ENCODE results near the gene TRPM8.

Gene TRPM8

DNA sequence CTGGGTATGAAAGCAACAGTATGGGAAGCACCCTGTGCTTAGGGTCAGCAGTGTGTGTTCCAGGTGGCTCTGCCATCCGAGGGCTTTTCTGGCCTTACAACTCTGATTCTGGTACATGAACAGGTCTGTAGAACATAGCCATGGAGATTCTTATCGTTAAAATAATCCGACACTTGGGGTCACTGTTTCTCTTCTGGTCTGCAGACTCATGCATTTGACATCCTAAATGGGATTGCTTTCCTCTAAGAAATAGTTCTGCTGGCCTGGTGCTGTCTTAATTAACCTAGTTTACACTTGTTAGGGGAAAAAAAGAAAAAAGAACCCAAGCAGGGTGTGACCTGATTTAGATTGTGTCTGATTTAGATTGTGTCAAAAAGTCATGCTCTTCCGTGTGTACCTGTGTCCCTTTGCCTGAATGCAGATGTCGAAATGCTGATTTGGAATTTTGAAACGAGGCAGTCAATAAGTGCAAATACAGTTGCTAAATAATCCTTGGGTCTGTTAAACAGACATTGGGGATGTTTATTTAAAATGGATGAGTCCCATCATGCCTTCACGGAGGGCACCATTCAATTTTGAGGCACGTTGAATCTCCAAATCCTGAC lies 59.6 kb downstream of the TRPM8 start:
- peak; percentile 10 for DNase-seq

DNA sequence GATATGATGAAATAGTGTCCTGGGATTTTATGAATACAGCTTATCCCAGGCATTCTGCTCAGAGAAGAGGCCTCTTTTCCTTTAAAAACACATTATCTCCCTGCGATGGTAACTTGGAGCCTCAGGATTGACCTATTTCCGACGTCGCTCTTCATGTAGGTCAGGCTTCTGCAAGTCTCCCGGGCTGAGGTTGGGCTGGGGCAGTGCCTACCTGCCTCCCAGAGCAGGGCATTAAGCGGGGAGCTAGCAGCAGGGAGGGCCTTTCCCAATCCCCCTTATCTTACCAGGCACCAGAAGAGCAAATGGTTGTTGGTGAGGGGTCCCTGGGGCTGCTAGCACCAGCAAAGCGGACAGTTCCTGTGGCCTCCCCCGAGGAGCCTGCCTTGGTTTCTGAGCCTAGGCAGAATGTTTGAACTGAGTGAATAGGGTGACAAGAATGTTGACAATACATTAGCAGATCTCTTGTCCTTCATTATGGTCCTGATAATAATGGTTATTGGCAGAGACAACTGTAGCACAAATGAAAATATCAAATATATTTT lies 60.2 kb downstream of the TRPM8 start:
- no peak for DNase-seq

DNA sequence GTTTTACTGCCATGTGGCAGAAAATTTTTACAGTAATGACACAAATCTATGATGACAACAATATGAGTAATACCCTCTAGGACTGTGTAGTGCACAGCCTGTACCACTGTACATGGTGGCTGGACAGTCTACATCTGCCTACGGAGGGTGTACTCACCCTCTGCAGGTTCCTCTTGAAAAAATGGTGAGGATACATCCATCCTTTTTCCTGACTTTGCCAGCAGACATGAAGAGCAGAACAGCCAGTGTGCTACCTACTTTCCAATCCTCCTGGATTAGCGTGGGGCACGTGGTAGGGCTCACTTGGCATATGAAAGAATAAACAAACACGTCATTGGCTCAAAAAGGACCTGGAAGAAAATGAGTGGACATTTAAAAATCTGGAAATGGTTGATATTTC lies 62.6 kb downstream of the TRPM8 start:
- no peak for DNase-seq

DNA sequence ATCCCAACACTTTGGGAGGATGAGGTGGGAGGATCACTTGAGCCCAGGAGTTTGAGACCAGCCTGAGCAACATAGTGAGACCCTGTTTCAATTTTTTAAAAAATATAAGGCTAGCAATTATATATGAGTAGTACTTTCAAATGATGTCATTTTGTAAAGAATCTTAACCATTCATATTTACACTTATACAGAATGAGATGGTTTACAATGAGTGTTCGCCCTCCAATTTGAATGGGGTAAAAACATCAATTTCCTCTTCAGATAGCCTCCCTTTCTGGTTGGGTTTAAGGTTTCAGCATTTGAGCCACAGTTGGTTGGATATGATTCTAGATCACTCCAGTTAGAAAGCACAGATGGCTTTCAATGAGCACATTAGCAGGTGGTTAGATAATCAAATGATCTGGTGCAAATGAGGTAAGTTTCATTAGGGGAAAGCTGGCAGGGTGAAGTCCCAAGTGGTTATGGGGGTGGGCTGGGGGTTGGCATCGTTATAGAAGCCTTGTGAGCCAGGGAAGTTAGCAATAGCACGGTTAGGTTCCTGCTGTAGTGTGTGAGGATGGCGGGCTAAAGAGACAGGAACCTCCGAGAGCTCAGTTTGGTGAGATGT lies 63.9 kb downstream of the TRPM8 start:
- DNase-seq, result peak; percentile 88

GRCh38 chr2:233981574-233982420 lies 64.6 kb downstream of the TRPM8 start:
- DNase-seq, result no peak

- DNase-seq, result no peak
Observed at GRCh38 chr2:233982421-233983121, 65.4 kb downstream of the TRPM8 start.

DNA sequence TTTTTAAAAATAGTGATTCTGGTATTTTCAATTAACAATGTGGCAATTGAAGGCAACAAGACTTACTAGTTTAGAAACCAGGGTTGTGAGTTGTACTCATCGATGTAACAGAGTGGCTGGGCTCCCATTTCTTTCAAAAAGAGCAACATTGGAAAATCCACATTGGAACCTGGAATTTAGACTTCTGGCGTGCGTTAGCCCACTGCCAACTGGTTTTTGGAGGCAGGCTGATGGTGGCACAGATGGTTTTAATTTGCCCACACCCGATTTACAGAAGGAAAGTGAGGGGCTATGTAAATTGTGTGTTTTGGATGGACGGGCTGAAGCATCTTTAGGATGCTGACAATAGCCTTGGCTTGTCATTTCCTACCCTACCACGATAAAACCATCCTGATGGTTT lies 66.3 kb downstream of the TRPM8 start:
- no peak for DNase-seq

GRCh38 chr2:233988581-233988980 lies 71.4 kb downstream of the TRPM8 start:
- no peak for DNase-seq

GRCh38 chr2:233989221-233989858 lies 72.2 kb downstream of the TRPM8 start:
- DNase-seq, result no peak

- DNase-seq, result no peak
Observed at GRCh38 chr2:233990261-233990798, 73.2 kb downstream of the TRPM8 start.

DNA sequence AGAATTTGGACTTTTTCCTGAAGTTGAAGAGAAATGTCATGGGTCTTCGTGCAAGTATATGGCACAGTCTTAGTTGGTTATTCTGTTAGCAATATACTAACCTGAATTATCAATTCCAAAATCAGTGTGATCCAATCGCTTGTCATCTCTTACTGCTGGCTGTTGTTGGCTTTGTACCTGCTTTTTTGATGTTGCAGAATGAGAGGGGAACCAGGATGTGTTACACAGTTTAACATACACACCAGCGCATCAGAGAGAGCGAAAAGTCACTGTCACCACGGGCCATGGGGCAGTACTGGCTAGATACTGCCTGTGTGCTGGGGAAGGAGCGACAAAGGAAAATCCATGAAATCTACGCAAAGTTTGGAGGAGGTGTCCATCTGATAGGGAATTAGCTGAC lies 74.0 kb downstream of the TRPM8 start:
- no peak for DNase-seq

- DNase-seq, result no peak
Observed at GRCh38 chr2:233992513-233993217, 75.5 kb downstream of the TRPM8 start.

GRCh38 chr2:233993461-233993860 lies 76.3 kb downstream of the TRPM8 start:
- DNase-seq, result no peak

- no peak for DNase-seq
Observed at GRCh38 chr2:233994151-233994550, 77.0 kb downstream of the TRPM8 start.

DNA sequence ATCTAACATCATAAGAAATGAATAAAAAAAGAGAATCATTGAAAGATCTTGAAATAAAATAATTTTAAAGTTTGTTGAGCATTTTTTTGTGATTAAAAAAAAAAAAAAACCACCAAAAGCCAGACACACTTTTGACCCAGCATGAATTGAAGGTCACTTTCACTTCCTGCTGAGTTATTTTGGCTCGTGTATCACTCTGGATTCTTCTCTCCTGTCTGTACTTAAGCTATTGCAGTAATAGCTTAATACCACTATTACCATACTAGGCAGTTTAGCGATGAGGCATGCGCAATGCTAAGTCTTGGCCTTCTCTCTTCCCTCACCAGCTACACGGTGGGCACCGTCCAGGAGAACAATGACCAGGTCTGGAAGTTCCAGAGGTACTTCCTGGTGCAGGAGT lies 78.8 kb downstream of the TRPM8 start:
- no peak for DNase-seq

DNA sequence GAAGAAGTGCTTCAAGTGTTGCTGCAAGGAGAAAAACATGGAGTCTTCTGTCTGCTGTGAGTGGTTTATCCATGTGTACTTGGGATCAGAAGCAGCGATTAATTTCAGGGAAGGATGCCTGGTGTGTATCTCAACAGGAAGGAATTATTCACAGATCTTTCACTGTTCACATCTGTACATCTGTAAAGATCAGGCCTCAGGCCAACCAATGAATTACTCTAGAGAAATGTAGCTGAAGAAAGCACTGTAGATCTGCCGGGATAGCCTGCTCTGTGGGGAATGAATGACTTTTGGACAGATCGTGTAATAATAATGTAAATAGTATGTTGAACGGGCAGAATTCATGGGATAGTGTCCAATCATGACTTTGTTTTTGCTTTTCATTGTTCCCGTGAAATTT lies 79.3 kb downstream of the TRPM8 start:
- DNase-seq, result no peak

- no peak for DNase-seq
Observed at GRCh38 chr2:233997707-233998106, 80.5 kb downstream of the TRPM8 start.

GRCh38 chr2:233999182-233999581 lies 82.0 kb downstream of the TRPM8 start:
- DNase-seq, result no peak

- no peak for DNase-seq
Observed at GRCh38 chr2:234001380-234002160, 84.4 kb downstream of the TRPM8 start.

- no peak for DNase-seq
Observed at GRCh38 chr2:234002281-234002680, 85.1 kb downstream of the TRPM8 start.
